Activated naive CD4-positive, alpha-beta T cell treated with anti-CD3 and anti-CD28 coated beads for 36 hours (primary cell): ENCODE measurements around the gene ABCC4. TPM values are rescaled to one million over a fixed set of nuclear protein-coding genes. Genes with fewer than 3 reads are reported as not detected.

ENCODE experiments used
- CTCF ChIA-PET: fragments of 350-600 bp; sonication (Branson Sonifier 250); formaldehyde crosslinking; loops from one replicate; lab custom pipeline; 2021; ENCODE audit warnings: antibody characterized with exemption; lab: Charles Lee
- DNase-seq: peaks from one replicate; pipeline ENCODE4 v3.0.0-alpha.2; 2020
- H3K27ac Mint-ChIP-seq: one replicate; pipeline ENCODE4 v1.8.0; 2021; ENCODE audit warnings: mild to moderate bottlenecking, mixed read lengths
- H3K27me3 Mint-ChIP-seq: one replicate; pipeline ENCODE4 v1.8.0; 2021; ENCODE audit warnings: low read depth, mixed read lengths
- H3K36me3 Mint-ChIP-seq: one replicate; pipeline ENCODE4 v1.8.0; 2021; ENCODE audit warnings: low read depth, mixed read lengths
- H3K4me1 Mint-ChIP-seq: one replicate; pipeline ENCODE4 v1.8.0; 2021; ENCODE audit warnings: low read depth, mixed read lengths
- H3K4me3 Mint-ChIP-seq: one replicate; pipeline ENCODE4 v1.8.0; 2021; ENCODE audit warnings: mild to moderate bottlenecking, moderate library complexity, mixed read lengths
- H3K9me3 Mint-ChIP-seq: one replicate; pipeline ENCODE4 v1.8.0; 2021; ENCODE audit warnings: mixed read lengths
- intact Hi-C: fragments of 100-400 bp; cut with micrococcal nuclease; formaldehyde crosslinking; loops from one replicate; pipeline ENCODE4 v1.15.1; 2023
- total RNA-seq, 2 experiments: library from RNA; stranded (reverse); gene quantifications; one replicate each; pipeline ENCODE4 v1.2.3, GENCODE V29; 2021

Gene ABCC4
- total RNA-seq, 2 experiments from 2014 or later: 8.0 to 8.1 TPM

DNA sequence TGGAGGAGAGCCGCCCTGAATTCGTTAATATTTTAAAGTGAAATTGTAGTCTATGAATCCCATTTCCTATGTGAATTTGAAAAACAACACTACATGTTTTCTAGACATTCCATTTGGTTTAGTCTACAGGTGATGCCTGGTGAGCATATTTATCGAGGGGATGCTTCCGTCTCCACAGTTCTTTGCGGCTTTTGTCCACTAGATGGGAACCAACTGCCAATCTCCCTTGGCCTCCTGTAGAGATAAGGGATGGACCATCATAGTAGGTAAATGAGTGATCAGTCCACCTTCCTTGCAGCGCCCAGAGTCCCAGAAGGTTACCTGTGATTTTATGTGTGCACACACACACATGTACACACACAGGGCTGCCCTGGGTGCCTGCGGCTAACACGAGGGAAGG is 299.1 kb downstream of the ABCC4 start:
- intact Hi-C loops: no loop called here
- CTCF ChIA-PET: no interaction called here
- Mint-ChIP-seq H3K4me3 (no peak overlapping the region), H3K27me3 (peaks cover 23% of the 10 kb centered on the region), H3K4me1 (peaks cover 4% of the 10 kb centered on the region), H3K9me3 (no peaks in the 10 kb centered on the region), H3K27ac (no peak overlapping the region), H3K36me3 (peaks cover 1% of the 10 kb centered on the region)
- no peak for DNase-seq

- Mint-ChIP-seq H3K36me3 (peaks cover 1% of the 10 kb centered on the region), H3K9me3 (no peaks in the 10 kb centered on the region), H3K27me3 (peaks cover 23% of the 10 kb centered on the region), H3K4me3 (no peak overlapping the region), H3K4me1 (peaks cover 4% of the 10 kb centered on the region), H3K27ac (no peak overlapping the region)
- CTCF ChIA-PET: interaction anchor here (0.5 to 1.2 kb wide), 4 partner anchors 33 to 613 kb away, joined by 3 to 4 read pairs (median 3); no protein-coding TSS in a partner anchor
- no peak for DNase-seq
- intact Hi-C loops: no loop called here
Observed at GRCh38 chr13:94999871-95000270, 301.4 kb downstream of the ABCC4 start.

- Mint-ChIP-seq H3K27ac (no peak overlapping the region), H3K9me3 (no peaks in the 10 kb centered on the region), H3K36me3 (no peaks in the 10 kb centered on the region), H3K4me3 (no peak overlapping the region), H3K27me3 (peaks cover 12% of the 10 kb centered on the region), H3K4me1 (no peaks in the 10 kb centered on the region)
- no peak for DNase-seq
- CTCF ChIA-PET: no interaction called here
- intact Hi-C loops: no loop called here
Observed at GRCh38 chr13:94997126-94997525, 304.1 kb downstream of the ABCC4 start.

- CTCF ChIA-PET: no interaction called here
- H3K9me3 Mint-ChIP-seq: no peaks in the 10 kb centered on the region
Observed at GRCh38 chr13:94996445-94996844, 304.8 kb downstream of the ABCC4 start.

GRCh38 chr13:94994506-94994905 is 306.7 kb downstream of the ABCC4 start:
- Mint-ChIP-seq H3K4me1 (no peaks in the 10 kb centered on the region), H3K4me3 (no peak overlapping the region), H3K36me3 (no peaks in the 10 kb centered on the region), H3K27ac (no peak overlapping the region), H3K27me3 (peaks cover 12% of the 10 kb centered on the region), H3K9me3 (no peaks in the 10 kb centered on the region)
- intact Hi-C loops: no loop called here
- DNase-seq: no peak
- CTCF ChIA-PET: no interaction called here

More at GRCh38 chr13:94996445-94996844, 304.8 kb downstream of the ABCC4 start:
- intact Hi-C loops: no loop called here
- no peak overlapping the region for H3K4me3 Mint-ChIP-seq
- H3K27me3 Mint-ChIP-seq: peaks cover 5% of the 10 kb centered on the region
- no peak overlapping the region for H3K27ac Mint-ChIP-seq
- no peak for DNase-seq
- no peaks in the 10 kb centered on the region for H3K36me3 Mint-ChIP-seq
- H3K4me1 Mint-ChIP-seq: no peaks in the 10 kb centered on the region

- CTCF ChIA-PET: no interaction called here
- no peaks in the 10 kb centered on the region for H3K9me3 Mint-ChIP-seq
- intact Hi-C loops: no loop called here
- DNase-seq: no peak
- no peaks in the 10 kb centered on the region for H3K36me3 Mint-ChIP-seq
- peaks cover 3% of the 10 kb centered on the region for H3K4me1 Mint-ChIP-seq
- H3K27ac Mint-ChIP-seq: no peak overlapping the region
- H3K4me3 Mint-ChIP-seq: no peak overlapping the region
- H3K27me3 Mint-ChIP-seq: peaks cover 12% of the 10 kb centered on the region
Observed at GRCh38 chr13:94993616-94994015, 307.6 kb downstream of the ABCC4 start.

GRCh38 chr13:94992036-94992960 is 309.0 kb downstream of the ABCC4 start:
- DNase-seq: no peak
- Mint-ChIP-seq H3K27ac (no peak overlapping the region), H3K27me3 (peaks cover 12% of the 10 kb centered on the region), H3K9me3 (no peaks in the 10 kb centered on the region), H3K4me1 (peaks cover 3% of the 10 kb centered on the region), H3K4me3 (no peak overlapping the region), H3K36me3 (no peaks in the 10 kb centered on the region)
- intact Hi-C loops: no loop called here
- CTCF ChIA-PET: no interaction called here

- CTCF ChIA-PET: interaction anchor here (1.4 kb wide), 1 partner anchor 416 kb away, joined by 4 read pairs; no protein-coding TSS in a partner anchor
- intact Hi-C loops: loop anchor here (5.0 to 10.0 kb wide), 2 partner anchors 166 to 414 kb away; no protein-coding TSS in a partner anchor
- Mint-ChIP-seq H3K36me3 (no peaks in the 10 kb centered on the region), H3K9me3 (no peaks in the 10 kb centered on the region), H3K27ac (no peak overlapping the region), H3K4me3 (no peak overlapping the region), H3K4me1 (peaks cover 3% of the 10 kb centered on the region), H3K27me3 (peaks cover 12% of the 10 kb centered on the region)
- DNase-seq: peak; percentile 7
Observed at GRCh38 chr13:94988654-94989053, 312.6 kb downstream of the ABCC4 start.

GRCh38 chr13:94987869-94988268 is 313.4 kb downstream of the ABCC4 start:
- intact Hi-C loops: loop anchor here (5.0 to 10.0 kb wide), 2 partner anchors 167 to 414 kb away; no protein-coding TSS in a partner anchor
- Mint-ChIP-seq H3K4me1 (peaks cover 3% of the 10 kb centered on the region), H3K27me3 (peaks cover 12% of the 10 kb centered on the region), H3K36me3 (no peaks in the 10 kb centered on the region), H3K9me3 (no peaks in the 10 kb centered on the region), H3K27ac (no peak overlapping the region), H3K4me3 (no peak overlapping the region)
- no peak for DNase-seq
- CTCF ChIA-PET: interaction anchor here (0.6 to 1.4 kb wide), 4 partner anchors 38 to 634 kb away, joined by 3 to 5 read pairs (median 4); no protein-coding TSS in a partner anchor

DNA sequence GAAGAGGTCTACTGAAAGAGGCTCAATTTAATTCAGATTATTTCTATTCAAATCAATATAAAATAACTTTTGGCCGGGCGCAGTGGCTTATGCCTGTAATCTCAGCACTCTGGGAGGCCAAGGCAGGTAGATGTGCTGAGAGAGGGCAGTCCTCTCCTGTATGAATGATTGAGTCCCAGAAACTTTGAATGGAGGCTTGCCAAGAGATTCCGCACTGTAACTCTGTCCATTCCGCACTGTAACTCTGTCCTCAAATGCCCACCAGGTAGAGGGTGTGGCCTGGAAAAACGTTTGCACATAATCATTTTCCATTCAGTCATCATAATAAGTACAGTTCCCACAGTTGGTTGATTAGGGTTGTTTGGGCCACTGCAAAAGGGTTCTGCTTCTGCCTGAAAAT is 314.2 kb downstream of the ABCC4 start:
- peaks cover 3% of the 10 kb centered on the region for H3K4me1 Mint-ChIP-seq
- DNase-seq: no peak
- H3K27ac Mint-ChIP-seq: no peak overlapping the region
- H3K9me3 Mint-ChIP-seq: no peaks in the 10 kb centered on the region
- no peak overlapping the region for H3K4me3 Mint-ChIP-seq
- no peaks in the 10 kb centered on the region for H3K36me3 Mint-ChIP-seq
- peaks cover 12% of the 10 kb centered on the region for H3K27me3 Mint-ChIP-seq
- intact Hi-C loops: loop anchor here (5.0 to 10.0 kb wide), 2 partner anchors 168 to 415 kb away; no protein-coding TSS in a partner anchor
- CTCF ChIA-PET: no interaction called here

DNA sequence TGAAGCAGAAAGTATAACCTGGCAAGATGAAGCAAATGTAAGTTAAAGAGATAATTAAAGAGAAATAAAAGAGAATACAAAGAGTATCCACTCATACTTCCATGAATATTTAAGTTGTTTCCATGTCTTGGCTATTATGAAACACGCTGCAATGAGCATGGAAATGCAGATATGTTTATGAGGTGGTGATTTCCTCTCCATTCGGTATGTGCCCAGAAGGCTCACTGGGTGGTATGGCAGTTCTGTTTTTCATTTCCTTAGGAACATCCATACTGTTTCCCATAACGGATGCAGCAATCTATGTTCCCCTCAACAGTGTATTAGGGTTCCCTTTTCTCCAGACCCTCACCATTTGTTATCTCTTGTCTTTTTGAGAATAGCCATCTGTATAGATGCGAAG is 316.3 kb downstream of the ABCC4 start:
- no peak overlapping the region for H3K4me3 Mint-ChIP-seq
- CTCF ChIA-PET: no interaction called here
- no peak for DNase-seq
- H3K27ac Mint-ChIP-seq: no peak overlapping the region
- intact Hi-C loops: loop anchor here (5.0 to 10.0 kb wide), 2 partner anchors 170 to 417 kb away; no protein-coding TSS in a partner anchor
- H3K9me3 Mint-ChIP-seq: no peaks in the 10 kb centered on the region
- no peaks in the 10 kb centered on the region for H3K36me3 Mint-ChIP-seq
- H3K4me1 Mint-ChIP-seq: peaks cover 3% of the 10 kb centered on the region
- H3K27me3 Mint-ChIP-seq: peaks cover 2% of the 10 kb centered on the region

- intact Hi-C loops: no loop called here
- no peaks in the 10 kb centered on the region for H3K9me3 Mint-ChIP-seq
- no peak for DNase-seq
- H3K4me1 Mint-ChIP-seq: no peaks in the 10 kb centered on the region
- no peak overlapping the region for H3K27ac Mint-ChIP-seq
- H3K36me3 Mint-ChIP-seq: no peaks in the 10 kb centered on the region
- H3K27me3 Mint-ChIP-seq: no peaks in the 10 kb centered on the region
- no peak overlapping the region for H3K4me3 Mint-ChIP-seq
- CTCF ChIA-PET: no interaction called here
Observed at GRCh38 chr13:94978516-94978915, 322.7 kb downstream of the ABCC4 start.
